KMS-11 (cell line): ENCODE results near the gene TMEM11.
"Not testable (repeated sequence)": the region's sequence is repeated elsewhere in the genome, so short reads cannot be mapped to it uniquely, and the experiment has no call there.

Experiments used
- H2AFZ ChIP-seq: fragments of 200-600 bp; sonication (generic); 2 replicates; pipeline ENCODE4 v1.6.1; 2016; ENCODE audit warnings: antibody characterized with exemption, mixed run types, low read depth
- H3K27ac ChIP-seq: fragments of 200-600 bp; sonication (generic); 2 replicates; pipeline ENCODE4 v1.6.1; 2016; ENCODE audit warnings: mild to moderate bottlenecking, mixed run types
- H3K27me3 ChIP-seq: fragments of 200-600 bp; sonication (generic); 2 replicates; pipeline ENCODE4 v1.6.1; 2017; ENCODE audit warnings: mild to moderate bottlenecking, low read depth, mixed run types, moderate library complexity; ENCODE audit not compliant: insufficient read depth
- H3K36me3 ChIP-seq: fragments of 200-600 bp; sonication (generic); 2 replicates; pipeline ENCODE4 v1.6.1; 2017; ENCODE audit warnings: mild to moderate bottlenecking, mixed run types; ENCODE audit not compliant: insufficient read depth
- H3K4me1 ChIP-seq: fragments of 200-600 bp; sonication (generic); 2 replicates; pipeline ENCODE4 v1.6.1; 2016; ENCODE audit warnings: mild to moderate bottlenecking, low read depth, mixed run types; ENCODE audit not compliant: poor library complexity, severe bottlenecking
- H3K4me2 ChIP-seq: fragments of 200-600 bp; sonication (generic); 2 replicates; pipeline ENCODE4 v1.7.0; 2016; ENCODE audit warnings: mild to moderate bottlenecking, mixed run types
- H3K4me3 ChIP-seq: fragments of 200-600 bp; sonication (generic); IDR thresholded peaks from 2 replicates; pipeline ENCODE4 v1.6.1; 2017; ENCODE audit warnings: low read depth, low read length, mixed read lengths; ENCODE audit not compliant: insufficient read depth
- H3K79me2 ChIP-seq: fragments of 200-600 bp; sonication (generic); 2 replicates; pipeline ENCODE4 v1.6.1; 2016; ENCODE audit warnings: low read depth, mixed run types; ENCODE audit not compliant: insufficient read depth
- H3K9ac ChIP-seq: fragments of 200-600 bp; sonication (generic); 2 replicates; pipeline ENCODE4 v1.6.1; 2016; ENCODE audit warnings: mild to moderate bottlenecking, mixed run types
- H4K20me1 ChIP-seq: fragments of 200-600 bp; sonication (generic); 2 replicates; pipeline ENCODE4 v1.6.1; 2016; ENCODE audit warnings: mild to moderate bottlenecking, mixed run types; ENCODE audit not compliant: insufficient read depth
- CTCF ChIP-seq: fragments of 200-600 bp; sonication (generic); conservative IDR thresholded peaks from 2 replicates; pipeline ENCODE4 v1.6.1; 2017; ENCODE audit warnings: low read depth, mild to moderate bottlenecking, antibody characterized with exemption, low read length, moderate library complexity, mixed read lengths

Gene TMEM11

GRCh38 chr17:21231533-21231932, 17.6 kb upstream of the TMEM11 start:
- Histone ChIP-seq H3K4me2 (no peak overlapping the region), H3K36me3 (no peaks in the 10 kb centered on the region), H4K20me1 (no peaks in the 10 kb centered on the region), H3K27ac (no peak overlapping the region), H3K9ac (no peak overlapping the region), H3K4me3 (no peak overlapping the region), H3K27me3 (no peaks in the 10 kb centered on the region), H3K79me2 (no peaks in the 10 kb centered on the region), H2AFZ (no peak overlapping the region), H3K4me1 (no peaks in the 10 kb centered on the region)
- TF ChIP-seq CTCF = no peak

- Histone ChIP-seq H3K79me2 (no peaks in the 10 kb centered on the region), H3K27me3 (no peaks in the 10 kb centered on the region), H3K4me1 (no peaks in the 10 kb centered on the region), H3K9ac (no peak overlapping the region), H3K27ac (no peak overlapping the region), H4K20me1 (no peaks in the 10 kb centered on the region), H3K4me2 (no peak overlapping the region), H2AFZ (no peak overlapping the region), H3K36me3 (no peaks in the 10 kb centered on the region), H3K4me3 (no peak overlapping the region)
- no peak for TF ChIP-seq CTCF
Measured at GRCh38 chr17:21228845-21229244, 14.9 kb upstream of the TMEM11 start.

GRCh38 chr17:21228111-21228510, 14.2 kb upstream of the TMEM11 start:
- no peak for TF ChIP-seq CTCF
- no peaks in the 10 kb centered on the region for H3K36me3 ChIP-seq
- no peak overlapping the region for H3K9ac ChIP-seq
- H3K27me3 ChIP-seq = no peaks in the 10 kb centered on the region
- H3K4me3 ChIP-seq = no peak overlapping the region
- H3K79me2 ChIP-seq = no peaks in the 10 kb centered on the region
- no peaks in the 10 kb centered on the region for H4K20me1 ChIP-seq
- H3K4me1 ChIP-seq = no peaks in the 10 kb centered on the region
- H3K27ac ChIP-seq = no peak overlapping the region
- H3K4me2 ChIP-seq = no peak overlapping the region
- no peak overlapping the region for H2AFZ ChIP-seq

GRCh38 chr17:21227277-21227676, 13.3 kb upstream of the TMEM11 start:
- not testable (repeated sequence) for H3K4me2 ChIP-seq, H3K4me3 ChIP-seq, H2AFZ ChIP-seq, H3K36me3 ChIP-seq, H3K9ac ChIP-seq, H3K79me2 ChIP-seq, H3K27ac ChIP-seq, H3K27me3 ChIP-seq, H3K4me1 ChIP-seq, H4K20me1 ChIP-seq

GRCh38 chr17:21223086-21223485, 9.1 kb upstream of the TMEM11 start:
- Histone ChIP-seq H4K20me1 (no peaks in the 10 kb centered on the region), H3K4me1 (no peaks in the 10 kb centered on the region), H3K9ac (no peak overlapping the region), H3K79me2 (no peaks in the 10 kb centered on the region), H3K27me3 (no peaks in the 10 kb centered on the region), H3K4me2 (no peak overlapping the region), H3K4me3 (no peak overlapping the region), H2AFZ (no peak overlapping the region), H3K36me3 (no peaks in the 10 kb centered on the region), H3K27ac (no peak overlapping the region)
- TF ChIP-seq CTCF = no peak
